Glomerular visceral epithelial cell (primary cell): ENCODE measurements around the gene TBX21.

ENCODE experiments used
- DNase-seq: peaks from one replicate; pipeline ENCODE4 v3.0.0-alpha.2; 2016; ENCODE audit errors: extremely low spot score

TBX21 gene

DNA sequence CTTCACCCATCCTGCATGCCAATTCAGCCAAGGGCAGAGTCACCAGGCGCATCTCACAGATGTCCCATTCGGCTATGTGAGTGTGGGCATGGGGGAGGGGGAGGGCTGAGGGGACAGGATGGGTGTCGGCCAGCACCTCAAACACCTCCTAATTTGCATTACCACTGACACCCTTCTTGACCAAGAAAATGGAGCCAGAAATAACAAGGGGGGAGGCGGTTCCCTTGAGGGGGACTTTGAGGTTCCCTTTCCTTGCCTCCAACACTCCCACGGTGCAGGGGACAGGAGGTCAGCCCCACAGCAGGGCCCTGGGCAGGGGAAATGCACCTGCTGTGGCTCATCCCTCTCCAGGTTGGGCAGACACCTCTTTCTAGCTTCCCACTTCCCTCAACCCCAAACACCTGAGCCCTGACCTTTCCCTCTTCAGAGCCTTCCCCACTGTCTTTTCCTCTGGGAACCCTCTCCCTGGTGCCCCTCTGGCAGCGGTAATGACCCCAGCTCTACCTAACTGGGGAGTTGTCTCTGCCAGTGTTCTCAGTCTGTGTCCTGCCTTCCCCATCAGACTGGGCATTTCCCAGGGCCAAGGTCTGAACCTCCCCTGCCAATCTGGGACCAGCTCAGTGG lies 18.2 kb upstream of the TBX21 start:
- no peak for DNase-seq

- DNase-seq: no peak
Measured at GRCh38 chr17:47715669-47716325, 17.2 kb upstream of the TBX21 start.

DNA sequence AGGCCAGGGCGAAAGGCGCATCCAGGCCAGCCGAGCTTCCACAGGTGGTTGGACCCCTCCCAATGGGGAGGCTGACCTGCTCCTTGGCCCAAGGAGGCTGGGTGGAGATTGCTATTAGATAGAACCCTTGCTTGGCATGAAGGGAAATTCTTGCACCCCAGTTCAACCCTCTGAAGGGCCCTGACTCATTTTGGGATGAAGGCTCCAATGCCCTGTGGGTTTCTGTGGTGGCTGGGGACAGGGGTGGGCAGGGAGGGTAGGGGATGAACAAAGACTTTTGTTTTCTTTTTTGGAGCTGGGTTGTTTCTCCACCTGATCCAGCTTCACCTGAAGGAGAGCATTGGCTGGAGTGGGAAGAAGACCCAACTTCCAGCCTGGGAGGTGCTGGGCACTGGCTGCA lies 16.7 kb upstream of the TBX21 start:
- no peak for DNase-seq

DNA sequence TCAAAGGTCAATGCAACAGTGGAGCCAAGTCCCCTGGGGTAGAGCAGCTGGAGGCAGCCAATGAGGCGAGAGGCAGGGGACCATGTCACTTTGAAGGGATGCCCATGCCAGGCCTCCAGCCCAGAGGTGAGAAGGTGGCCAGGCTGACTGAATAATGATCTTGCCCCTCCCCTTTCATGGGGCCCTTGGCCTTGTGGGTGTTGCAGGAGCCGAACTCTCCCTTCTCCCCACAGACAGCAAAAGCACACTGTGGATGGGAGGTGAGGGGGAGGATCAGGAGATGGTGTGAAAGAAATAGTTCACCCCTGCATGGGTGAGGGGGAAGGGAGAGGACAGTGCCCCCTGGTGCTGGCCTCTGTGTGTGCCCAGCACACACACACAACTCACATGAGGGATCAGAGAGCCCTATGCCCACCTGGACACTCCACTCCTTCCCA lies 15.8 kb upstream of the TBX21 start:
- no peak for DNase-seq

- peak; percentile 72 for DNase-seq
Measured at GRCh38 chr17:47717979-47718621, 14.9 kb upstream of the TBX21 start.

GRCh38 chr17:47718634-47719405 lies 14.2 kb upstream of the TBX21 start:
- no peak for DNase-seq

DNA sequence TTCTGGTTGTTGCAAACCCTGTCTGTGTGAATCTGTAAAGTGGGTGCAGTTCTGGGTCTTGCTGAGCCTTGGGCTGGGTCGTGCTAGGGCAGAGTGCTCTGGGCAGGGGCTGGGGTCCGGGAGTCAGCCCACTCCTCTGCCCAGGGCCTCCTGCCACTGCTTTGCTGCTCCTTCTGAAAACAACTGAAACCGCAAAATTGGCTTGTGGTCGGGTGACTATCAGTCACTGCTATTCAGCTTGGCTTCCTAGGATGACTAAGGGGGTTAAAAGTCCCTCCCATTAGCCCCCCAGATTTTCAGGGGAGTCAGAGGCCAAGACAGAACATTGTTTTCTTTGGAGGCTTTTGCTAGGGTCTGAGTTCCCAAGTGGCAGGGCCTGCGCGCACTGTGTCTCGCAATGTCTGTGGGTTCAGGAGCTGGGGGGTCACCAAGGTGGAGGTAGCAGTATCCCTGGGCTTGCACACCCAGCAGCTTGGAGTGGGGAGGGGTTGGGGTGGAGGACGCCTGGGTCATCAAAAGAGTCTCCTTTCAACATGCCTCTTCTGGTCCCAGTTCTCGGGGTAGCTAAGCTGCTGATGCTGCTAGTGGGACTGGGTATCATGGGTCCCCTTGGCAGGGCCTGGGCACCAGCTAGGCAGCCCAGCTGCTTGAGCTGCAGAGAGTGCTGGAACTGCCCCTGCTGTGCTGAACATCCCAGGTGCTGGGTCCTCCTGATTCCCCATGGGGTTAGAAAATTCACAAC lies 13.5 kb upstream of the TBX21 start:
- DNase-seq: peak; percentile 74

DNA sequence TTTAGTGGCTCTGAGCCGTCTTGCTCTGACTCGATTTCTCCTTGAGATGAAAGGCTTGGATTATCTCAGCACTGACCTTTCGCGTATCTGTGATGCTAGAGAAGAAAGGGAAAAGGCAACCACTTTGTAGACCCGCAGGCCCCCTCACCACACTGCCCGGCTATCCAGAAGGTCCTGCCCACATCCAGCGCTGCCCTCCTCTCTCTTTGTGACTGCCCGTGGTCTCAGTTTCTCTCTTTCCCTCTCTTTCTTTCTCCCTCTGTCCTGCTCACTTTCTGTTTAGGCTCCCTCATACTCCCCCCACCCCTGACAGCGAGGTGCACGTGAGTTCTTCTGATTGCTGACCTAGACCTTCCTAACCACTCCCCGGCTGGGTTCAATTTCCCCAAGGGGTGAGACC lies 12.8 kb upstream of the TBX21 start:
- no peak for DNase-seq

DNA sequence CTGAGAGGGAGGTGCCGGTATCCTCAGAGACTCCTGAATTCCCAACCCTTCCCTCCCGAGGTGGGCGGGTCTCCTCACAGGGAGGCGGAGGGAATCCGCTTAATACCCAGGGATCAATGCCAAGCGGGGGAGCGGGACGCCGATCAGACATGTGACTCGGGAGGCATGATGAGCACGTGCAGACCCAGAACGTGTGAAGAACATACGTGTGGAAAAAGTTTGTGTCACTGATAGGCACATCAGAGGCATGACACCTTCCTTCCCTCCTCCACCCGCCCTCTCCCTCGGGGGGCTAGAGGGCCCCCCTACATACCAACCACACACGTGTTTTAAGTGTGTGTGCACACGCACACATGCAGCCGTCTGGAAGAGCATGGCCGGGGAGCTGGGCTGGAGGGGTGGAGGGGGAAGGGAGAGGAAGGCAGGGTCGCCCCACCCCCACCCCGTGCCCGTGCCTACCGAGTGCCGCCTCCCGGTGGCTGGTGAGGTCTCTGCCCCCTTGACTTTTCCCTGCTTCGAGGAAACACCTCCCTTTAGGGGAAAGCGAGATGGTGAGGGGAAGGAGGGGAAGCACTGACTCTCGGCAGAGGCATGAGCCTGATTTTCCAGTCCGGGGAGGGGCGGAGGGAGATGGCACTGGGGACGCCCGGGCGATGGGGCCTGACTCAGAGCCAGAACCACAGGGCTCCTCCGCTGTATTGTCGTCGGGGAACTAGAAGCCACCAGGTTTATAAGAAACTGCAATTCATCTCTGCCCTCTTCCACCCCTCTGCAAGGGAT lies 12.1 kb upstream of the TBX21 start:
- DNase-seq: peak; percentile 44

DNA sequence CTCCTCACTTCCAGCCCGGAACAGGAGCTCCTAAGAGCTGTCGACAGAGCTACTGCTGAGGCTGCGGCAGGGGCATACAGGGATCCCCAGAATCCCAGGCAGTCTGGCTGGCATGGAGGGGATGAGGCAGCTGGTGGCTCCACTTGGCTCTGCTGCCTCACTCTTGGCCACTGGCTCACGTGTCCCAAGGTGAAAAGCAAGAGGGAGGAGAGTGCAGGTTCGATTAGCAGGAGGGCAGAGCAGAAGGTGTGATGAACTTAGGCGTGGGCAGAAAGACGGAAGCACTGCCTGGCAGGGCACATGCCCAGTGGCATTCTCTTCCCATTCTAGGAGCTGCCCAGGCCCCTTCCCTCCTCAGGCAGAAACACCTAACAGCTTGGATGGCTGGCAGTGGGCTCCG lies 11.3 kb upstream of the TBX21 start:
- no peak for DNase-seq

DNA sequence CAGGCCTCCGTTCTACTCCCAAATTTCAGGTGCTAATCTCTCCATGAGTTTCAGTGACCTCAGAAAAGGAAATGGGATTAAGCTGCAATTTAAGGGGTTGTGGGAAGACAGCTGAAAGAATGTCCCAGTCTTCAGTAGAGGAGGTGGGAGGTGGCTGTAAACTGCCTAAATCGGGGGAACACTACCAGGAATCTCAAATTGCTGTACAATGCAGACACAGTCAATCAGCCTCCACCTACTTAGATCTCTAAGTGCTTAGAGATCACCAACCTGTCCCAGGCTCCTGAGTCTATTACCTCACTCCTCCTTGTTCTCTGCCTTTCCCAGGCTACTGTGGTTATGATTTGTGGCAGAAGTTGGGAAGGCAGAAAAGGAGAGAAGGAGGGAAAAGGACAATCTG lies 8.3 kb upstream of the TBX21 start:
- DNase-seq: no peak

DNA sequence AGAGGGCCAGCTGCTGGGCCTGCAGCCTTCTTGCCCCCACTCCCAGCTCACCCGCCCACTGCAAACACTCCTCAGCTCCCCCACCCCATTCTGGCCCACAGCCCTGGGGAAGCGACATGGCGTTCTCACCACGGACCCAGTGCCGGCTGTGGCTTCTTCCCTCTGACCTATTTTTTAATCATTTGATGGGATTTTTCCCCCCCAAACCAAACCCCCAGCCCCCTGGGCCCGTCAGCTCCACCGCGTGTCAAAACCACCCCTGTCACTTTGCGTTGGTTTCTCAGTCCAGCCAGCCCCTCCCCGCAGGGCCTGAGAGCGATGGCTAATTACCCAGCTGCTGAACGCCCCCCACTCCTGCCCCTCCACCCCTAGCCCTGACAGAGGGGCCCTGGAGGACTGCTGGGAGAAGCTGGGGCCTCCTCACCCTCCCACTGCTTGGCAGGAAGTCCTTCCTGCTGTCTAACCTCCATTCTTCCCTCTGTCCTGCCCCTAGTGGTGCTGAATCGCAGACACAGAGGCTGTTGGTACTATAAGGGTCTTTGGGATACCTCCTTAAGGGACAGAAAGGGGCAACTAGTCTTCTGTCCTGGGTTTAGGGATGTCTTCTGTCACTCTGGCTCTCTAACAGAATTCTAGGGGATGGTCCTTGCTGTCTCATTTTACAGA lies 7.5 kb upstream of the TBX21 start:
- DNase-seq: no peak

DNA sequence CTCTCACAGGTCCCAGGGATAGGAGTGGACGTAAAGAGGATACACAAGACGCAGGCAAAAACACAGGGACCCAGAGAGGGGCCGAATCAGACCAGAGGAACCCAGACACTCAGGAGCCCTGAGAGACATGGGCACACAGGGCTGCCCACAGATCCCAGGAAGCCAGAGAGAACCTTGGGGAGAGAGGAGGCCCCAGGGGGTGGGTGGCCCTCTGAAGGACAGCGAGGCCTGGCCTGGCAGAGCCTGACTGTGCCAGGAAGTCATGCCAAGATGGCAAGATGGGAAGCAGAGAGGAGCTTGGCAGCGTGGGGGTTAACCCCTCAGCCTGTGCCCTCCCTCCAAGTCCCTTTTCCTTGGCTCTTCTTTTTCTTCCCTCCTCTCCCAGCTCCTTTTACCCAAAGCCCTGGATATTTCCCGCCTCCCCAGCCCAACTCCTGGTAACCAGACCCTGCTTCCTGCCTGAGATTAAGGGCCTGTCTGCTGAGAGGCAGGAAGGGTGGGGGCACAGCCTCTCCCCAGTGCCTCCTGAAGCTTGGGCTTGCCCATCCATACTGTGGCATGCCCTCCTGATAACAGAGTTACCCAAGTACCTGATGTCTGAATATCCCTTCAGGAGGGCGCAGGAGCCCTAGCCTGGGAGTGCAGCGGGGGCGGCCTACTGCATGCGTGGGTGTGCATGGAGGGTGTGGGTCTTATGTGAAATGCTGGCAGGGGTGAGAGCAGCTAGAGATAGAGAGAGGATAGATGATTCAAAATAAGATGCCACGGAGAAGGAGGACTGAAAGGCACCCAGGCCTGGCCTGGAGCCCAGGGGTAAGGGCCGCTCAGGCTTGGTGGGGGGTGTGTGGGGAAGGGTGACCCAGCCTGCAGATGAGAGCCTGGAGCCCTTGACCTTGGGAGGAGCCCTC lies 6.0 kb upstream of the TBX21 start:
- DNase-seq: no peak

DNA sequence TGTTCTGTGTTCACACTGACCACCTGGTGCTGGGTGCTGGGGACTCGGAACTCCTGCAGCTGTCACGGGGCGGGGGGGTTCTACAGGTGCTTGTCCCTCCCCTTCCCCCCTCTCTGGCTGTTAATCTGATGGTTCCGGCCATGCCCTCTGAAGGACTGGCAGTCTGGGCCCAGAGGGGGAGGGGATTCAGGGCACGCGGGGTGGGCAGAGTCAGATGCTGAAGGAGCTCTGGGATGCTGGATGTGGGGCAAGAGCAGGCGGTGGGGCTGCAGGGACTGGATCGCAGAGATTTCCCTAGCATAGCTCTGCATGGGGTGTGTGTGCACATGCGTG lies 5.4 kb upstream of the TBX21 start:
- DNase-seq: no peak

DNA sequence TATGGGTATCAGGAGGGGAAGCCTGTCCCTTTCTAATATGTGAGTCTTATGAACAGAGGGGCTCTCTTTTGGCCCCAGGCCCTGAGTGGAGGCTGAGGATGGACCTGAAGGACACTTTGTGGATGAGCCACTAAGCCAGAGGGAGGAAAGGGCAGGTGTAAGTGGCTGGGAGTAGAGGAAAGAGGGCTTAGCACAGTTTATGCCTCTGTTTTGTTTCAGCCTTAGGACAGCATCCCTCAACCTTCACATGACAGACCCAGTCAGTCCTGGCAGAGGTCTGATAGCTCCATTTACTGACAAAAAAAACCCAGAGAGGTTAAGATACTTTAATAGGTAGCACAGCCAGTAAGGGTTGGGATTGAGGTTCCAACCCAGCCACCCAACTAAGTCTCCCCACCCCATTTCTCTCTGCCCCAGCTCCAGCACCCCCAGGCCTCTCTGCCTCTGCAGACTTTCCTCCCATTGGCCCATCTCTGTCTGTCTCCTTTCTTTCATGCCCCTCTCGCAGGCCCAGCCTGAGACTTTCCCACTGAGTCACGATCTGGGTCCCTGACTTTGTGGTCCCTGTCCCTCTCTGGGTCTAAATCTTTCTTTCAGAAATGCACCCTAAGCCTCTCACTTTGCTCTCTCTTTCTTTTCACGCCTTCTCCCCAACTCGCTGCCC lies 4.7 kb upstream of the TBX21 start:
- no peak for DNase-seq

DNA sequence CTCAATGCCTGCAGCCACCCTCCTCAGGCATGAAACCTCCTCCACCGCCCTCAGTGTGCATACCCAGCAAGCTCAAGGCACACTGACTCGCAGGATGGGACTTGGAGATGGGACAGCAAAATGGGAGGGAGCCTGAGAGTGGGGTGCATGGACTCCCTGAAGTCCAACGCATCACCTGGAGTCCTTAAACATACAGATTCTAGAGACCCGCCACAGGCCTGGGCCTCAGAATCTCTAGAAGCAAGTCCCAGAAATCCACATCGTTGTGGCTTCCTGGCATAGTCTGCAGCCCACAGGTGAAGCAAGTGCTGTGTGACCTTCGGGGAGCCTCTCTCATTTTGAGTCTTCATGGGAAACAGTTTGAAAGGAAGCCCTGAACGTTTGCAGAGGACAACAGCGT lies 3.6 kb upstream of the TBX21 start:
- no peak for DNase-seq

- DNase-seq: no peak
Measured at GRCh38 chr17:47730681-47731080, 2.4 kb upstream of the TBX21 start.

DNA sequence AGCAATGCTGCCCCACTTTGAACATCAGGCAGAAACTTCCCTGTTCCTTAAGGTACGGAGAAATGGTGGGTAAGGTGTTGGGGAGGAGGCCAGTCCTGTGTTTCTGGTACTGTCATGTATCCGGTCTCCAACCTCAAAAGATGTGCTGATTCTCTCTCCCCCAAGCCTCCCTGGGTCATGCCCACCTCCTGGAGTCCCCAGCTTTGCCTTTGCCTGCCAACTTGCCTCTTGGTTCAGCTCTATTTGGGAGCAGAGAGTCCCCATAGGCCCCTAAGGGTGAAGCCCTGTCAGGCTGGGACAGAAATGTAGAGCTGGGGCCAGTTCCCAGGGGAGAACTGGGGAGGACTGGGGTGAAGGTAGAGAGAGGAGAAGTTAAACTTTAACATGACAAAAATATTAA lies 1.6 kb upstream of the TBX21 start:
- no peak for DNase-seq

- DNase-seq: no peak
Measured at GRCh38 chr17:47732399-47733046, 513 bp upstream of the TBX21 start.
